Brain microvascular endothelial cell (primary cell): ENCODE measurements around the gene COX6A1.

Experiments used
- DNase-seq: peaks from one replicate; pipeline ENCODE4 v3.0.0-alpha.2; 2020
- H3K27ac ChIP-seq: fragments of 250-450 bp; sonication (Bioruptor Pico); 2 replicates; pipeline ENCODE4 v1.5.1; 2020; ENCODE audit warnings: mild to moderate bottlenecking, moderate library complexity
- H3K27me3 ChIP-seq: fragments of 250-450 bp; sonication (Bioruptor Pico); replicated peaks from 2 replicates; pipeline ENCODE4 v1.5.1; 2020; ENCODE audit warnings: mild to moderate bottlenecking
- H3K36me3 ChIP-seq: fragments of 250-450 bp; sonication (Bioruptor Pico); replicated peaks from 2 replicates; pipeline ENCODE4 v1.5.1; 2020; ENCODE audit warnings: mild to moderate bottlenecking
- H3K4me3 ChIP-seq: 2 replicates; pipeline ENCODE4 v1.5.1; 2011; ENCODE audit warnings: low read depth, mild to moderate bottlenecking, control low read depth, low read length, moderate library complexity
- CTCF ChIP-seq: IDR thresholded peaks from 2 replicates; pipeline ENCODE4 v1.5.1; 2011; ENCODE audit warnings: low read depth, mild to moderate bottlenecking, moderate library complexity, low read length, control low read depth, inconsistent platforms; ENCODE audit errors: missing control alignments
- in situ Hi-C: cut with HindIII; loops from 2 replicates; pipeline ENCODE4 v1.10.0; 2017; ENCODE audit warnings: low sequenced_read_pairs, low pct_ligation_motif_present

Gene COX6A1

GRCh38 chr12:120421701-120422100, 16.2 kb upstream of the COX6A1 start:
- no peaks in the 10 kb centered on the region for H3K27me3 ChIP-seq
- no peak overlapping the region for H3K27ac ChIP-seq
- DNase-seq, result no peak
- no peak for TF ChIP-seq CTCF
- H3K36me3 ChIP-seq, result no peaks in the 10 kb centered on the region
- in situ Hi-C loops, result no loop called here
- H3K4me3 ChIP-seq, result no peak overlapping the region

GRCh38 chr12:120422892-120423456, 14.9 kb upstream of the COX6A1 start:
- no peak overlapping the region for H3K4me3 ChIP-seq
- in situ Hi-C loops, result no loop called here

GRCh38 chr12:120425797-120426196, 12.1 kb upstream of the COX6A1 start:
- no peak for TF ChIP-seq CTCF
- H3K4me3 ChIP-seq, result no peak overlapping the region
- no peaks in the 10 kb centered on the region for H3K36me3 ChIP-seq
- H3K27ac ChIP-seq, result no peak overlapping the region
- H3K27me3 ChIP-seq, result no peaks in the 10 kb centered on the region
- no peak for DNase-seq
- in situ Hi-C loops, result no loop called here

More at GRCh38 chr12:120422892-120423456, 14.9 kb upstream of the COX6A1 start:
- no peak overlapping the region for H3K27ac ChIP-seq
- no peak for TF ChIP-seq CTCF
- no peak for DNase-seq
- H3K27me3 ChIP-seq, result no peaks in the 10 kb centered on the region
- H3K36me3 ChIP-seq, result no peaks in the 10 kb centered on the region

- H3K36me3 ChIP-seq, result no peaks in the 10 kb centered on the region
- in situ Hi-C loops, result no loop called here
- no peak for TF ChIP-seq CTCF
These were observed 9.2 kb upstream of the COX6A1 start for GRCh38 chr12:120428597-120429229.

GRCh38 chr12:120429368-120429767, 8.5 kb upstream of the COX6A1 start:
- Histone ChIP-seq H3K36me3 (no peaks in the 10 kb centered on the region), H3K27ac (no peak overlapping the region), H3K4me3 (no peak overlapping the region), H3K27me3 (no peaks in the 10 kb centered on the region)
- in situ Hi-C loops, result no loop called here
- DNase-seq, result no peak
- no peak for TF ChIP-seq CTCF

More at GRCh38 chr12:120428597-120429229, 9.2 kb upstream of the COX6A1 start:
- H3K27ac ChIP-seq, result no peak overlapping the region
- no peak overlapping the region for H3K4me3 ChIP-seq
- no peaks in the 10 kb centered on the region for H3K27me3 ChIP-seq
- DNase-seq, result no peak
